Ovary (tissue), 9 donors: ENCODE data around the gene VSIG10L2. TPM values are rescaled to one million over a fixed set of nuclear protein-coding genes. Genes with fewer than 3 reads are reported as not detected.

Experiments used
- DNase-seq, 5 donors: peaks; one replicate each; pipeline ENCODE4 v3.0.0-alpha.2; 2019 to 2020
- H3K27ac ChIP-seq, 2 donors: fragments of 200-600 bp; one replicate each; pipeline versions ENCODE4 v1.5.1 to v1.8.0; 2019 to 2022
- H3K27me3 ChIP-seq: fragments of 200-600 bp; one replicate; pipeline ENCODE4 v1.8.0; 2022
- H3K36me3 ChIP-seq: fragments of 200-600 bp; sonication (generic); one replicate; pipeline ENCODE4 v1.5.1; 2019
- H3K4me1 ChIP-seq: one replicate; pipeline ENCODE4 v1.8.1; 2013; ENCODE audit warnings: mild to moderate bottlenecking, moderate library complexity; ENCODE audit not compliant: insufficient read depth
- H3K4me3 ChIP-seq: fragments of 200-600 bp; sonication (generic); one replicate; pipeline ENCODE4 v1.5.1; 2017
- H3K9me3 ChIP-seq, 2 donors: fragments of 200-600 bp in 1 of 2; sonication (generic) in 1 of 2; one replicate each; pipeline versions ENCODE4 v1.5.1 to v1.8.1; 2013 to 2019; ENCODE audit warnings: mild to moderate bottlenecking in 1 of 2, moderate library complexity in 1 of 2
- CTCF ChIP-seq, 3 donors: fragments of 450-650 bp in 2 of 3; fragments of 200-600 bp in 1 of 3; IDR thresholded peaks; one replicate each; pipeline versions ENCODE4 v1.5.1 to v1.8.0; 2016 to 2022; ENCODE audit warnings: antibody characterized with exemption in 3 of 3, mild to moderate bottlenecking in 1 of 3
- EP300 ChIP-seq: sonication (generic); formaldehyde crosslinking; IDR thresholded peaks from one replicate; pipeline ENCODE4 v1.6.1; 2017; ENCODE audit warnings: antibody characterized with exemption
- POLR2A ChIP-seq: fragments of 450-650 bp; IDR thresholded peaks from one replicate; pipeline ENCODE4 v1.6.1; 2017; ENCODE audit warnings: antibody characterized with exemption, mild to moderate bottlenecking, moderate library complexity
- WGBS, 3 donors: extraction: QIAGEN DNeasy Blood & Tissue Kit in 1 of 3; methylation state at CpG; one replicate each; pipeline versions ENCODE4 v1.1.5 to v1.1.7; 2013 to 2017; 5-methylcytosine and 5-hydroxymethylcytosine counted together
- intact Hi-C, 4 donors: fragments of 100-400 bp; cut with DNase I; formaldehyde crosslinking; loops; one replicate each; pipeline versions ENCODE4 v1.11.0 to v1.15.1; 2022 to 2023
- polyA plus RNA-seq, 2 donors: library from polyadenylated mRNA; stranded (reverse); fragments of 200-250 nt in 1 of 2; fragments of 350-450 nt in 1 of 2; fragmentation: Illumina TruSeq in 1 of 2; extraction: RNeasy Lipid Tissue Mini Kit (QIAGEN cat#74804) in 1 of 2; gene quantifications; one replicate each; pipeline ENCODE4 v1.2.3, GENCODE V29; 2013 to 2014
- total RNA-seq, 7 donors: library from RNA; depleted of rRNA in 2 of 7; stranded (reverse); fragments of >200 nt in 2 of 7; fragmentation: NEBNext Ultra II Directional in 3 of 7; extraction: Animal tissue kit (Norgen Biotek cat#: 25700) in 3 of 7; gene quantifications; one replicate each; pipeline versions ENCODE4 v1.1.0 to v1.2.4, GENCODE V29; 2016 to 2023
- donor health status: DM: no; HTN: no; CAD: no; lungs with moderate emphysema.
- donor health status: DM: no; HTN: no; CAD: no.
- donor health status: Bipolar disorder and iron deficiency.
- donor health status: DM: yes; HTN: yes; CAD: no.
- donor health status: DM: no; HTN: no; CAD: no.
- donor health status: DM: yes; HTN: yes; CAD: no.

Gene VSIG10L2
- total and polyA plus RNA-seq, 9 donors, result 0.08 to 3.3 (median 0.57) TPM

- Histone ChIP-seq H3K27me3 (no peaks in the 10 kb centered on the region), H3K4me3 (no peak overlapping the region), H3K27ac (peak overlapping the region in 1 of 2 donors; percentile 39), H3K36me3 (no peaks in the 10 kb centered on the region), H3K9me3 (no peaks in the 10 kb centered on the region), H3K4me1 (peaks cover 8% of the 10 kb centered on the region)
- intact Hi-C loops, result no loop called here
- TF ChIP-seq POLR2A, result no peak
- no peak for TF ChIP-seq CTCF (IDR thresholded peaks at IDR 0.05)
- TF ChIP-seq EP300, result no peak
- peak in 4 of 5 donors; percentile 67 to 70 (median 67) for DNase-seq
- 52 to 59% (median 58%) methylated on average over 22 of the region's 22 CpGs for WGBS, 3 donors
These were observed 10.7 kb downstream of the VSIG10L2 start for GRCh38 chr11:125956391-125957134.

- intact Hi-C loops, result no loop called here
- DNase-seq, result no peak
- 90 to 92% (median 92%) methylated on average over 14 of the region's 14 CpGs for WGBS, 3 donors
- no peaks in the 10 kb centered on the region for H3K27me3 ChIP-seq
- H3K4me3 ChIP-seq, result no peak overlapping the region
- H3K36me3 ChIP-seq, result no peaks in the 10 kb centered on the region
- TF ChIP-seq POLR2A (no peak), EP300 (no peak), CTCF (IDR thresholded peaks at IDR 0.05) (no peak)
- no peaks in the 10 kb centered on the region for H3K9me3 ChIP-seq
- H3K27ac ChIP-seq, result no peak overlapping the region
- peaks cover 4% of the 10 kb centered on the region for H3K4me1 ChIP-seq
These were observed 11.9 kb downstream of the VSIG10L2 start for GRCh38 chr11:125957618-125958332.

GRCh38 chr11:125958872-125959400 is 13.1 kb downstream of the VSIG10L2 start:
- Histone ChIP-seq H3K9me3 (no peaks in the 10 kb centered on the region), H3K36me3 (no peaks in the 10 kb centered on the region), H3K27ac (no peak overlapping the region), H3K27me3 (no peaks in the 10 kb centered on the region), H3K4me1 (no peaks in the 10 kb centered on the region), H3K4me3 (no peak overlapping the region)
- no peak for TF ChIP-seq EP300
- TF ChIP-seq POLR2A, result no peak
- TF ChIP-seq CTCF (IDR thresholded peaks at IDR 0.05), result no peak
- 88 to 91% (median 89%) methylated on average over 4 of the region's 4 CpGs for WGBS, 3 donors
- intact Hi-C loops, result no loop called here
- no peak for DNase-seq

- Histone ChIP-seq H3K27me3 (no peaks in the 10 kb centered on the region), H3K4me1 (no peaks in the 10 kb centered on the region), H3K9me3 (no peaks in the 10 kb centered on the region), H3K27ac (no peak overlapping the region), H3K36me3 (no peaks in the 10 kb centered on the region), H3K4me3 (no peak overlapping the region)
- 94 to 95% (median 95%) methylated on average over 6 of the region's 6 CpGs for WGBS, 3 donors
- TF ChIP-seq CTCF (IDR thresholded peaks at IDR 0.05) (no peak), EP300 (no peak), POLR2A (no peak)
- DNase-seq, result no peak
- intact Hi-C loops, result no loop called here
These were observed 13.7 kb downstream of the VSIG10L2 start for GRCh38 chr11:125959511-125959910.
